Epithelial cell of esophagus (primary cell): Measurements from ENCODE around the gene TRIM33.

Experiments
- DNase-seq: peaks from one replicate; pipeline ENCODE4 v3.0.0; 2010; ENCODE audit warnings: low read depth
- H3K4me3 ChIP-seq: 2 replicates; pipeline ENCODE4 v1.5.1; 2011; ENCODE audit warnings: mild to moderate bottlenecking, low read length, control low read depth
- TF ChIP-seq, protein P1 (sequence below): IDR thresholded peaks from 2 replicates; pipeline ENCODE4 v1.5.1; 2011; ENCODE audit warnings: low read depth, mild to moderate bottlenecking, low read length, control low read depth, inconsistent platforms; ENCODE audit not compliant: insufficient read depth; ENCODE audit errors: missing control alignments

The TRIM33 gene

DNA sequence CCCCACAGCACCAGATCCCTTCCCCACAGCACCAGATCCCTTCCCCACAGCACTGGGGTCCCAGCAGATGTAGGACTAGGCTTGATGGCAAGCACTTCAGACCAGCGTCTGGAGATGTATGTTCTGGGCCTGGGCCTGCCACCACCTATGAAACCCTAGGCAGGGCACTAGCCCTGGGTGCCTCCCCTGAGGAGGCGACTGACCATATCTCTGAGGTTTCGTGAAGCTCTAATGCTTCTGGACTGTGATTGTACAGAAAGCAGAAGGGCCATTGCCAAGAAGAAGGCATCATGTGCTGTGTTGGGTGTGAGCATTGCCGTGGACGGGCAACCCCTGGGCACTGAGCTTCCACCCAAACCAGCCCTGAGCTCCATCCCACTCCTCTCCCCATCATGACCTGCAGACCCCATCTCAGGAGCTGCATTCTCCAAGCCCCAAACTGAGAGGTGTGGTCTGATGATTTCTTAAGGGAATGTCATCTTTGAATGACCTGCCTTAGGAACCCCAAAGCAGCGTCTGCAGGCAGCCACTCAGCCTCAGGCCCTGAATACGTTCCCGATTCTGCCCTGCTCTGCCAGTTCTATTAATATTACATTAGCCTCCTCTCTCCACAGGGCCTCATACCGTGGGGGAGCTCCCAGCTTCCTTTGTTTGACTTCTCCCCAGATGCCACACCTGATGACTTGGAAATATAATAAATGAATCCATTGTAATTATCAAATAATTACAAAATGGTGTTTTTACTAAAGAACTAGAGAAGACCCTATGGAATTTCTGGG is 163.4 kb downstream of the TRIM33 start:
- no peak overlapping the region for H3K4me3 ChIP-seq
- TF ChIP-seq, protein P1, sequence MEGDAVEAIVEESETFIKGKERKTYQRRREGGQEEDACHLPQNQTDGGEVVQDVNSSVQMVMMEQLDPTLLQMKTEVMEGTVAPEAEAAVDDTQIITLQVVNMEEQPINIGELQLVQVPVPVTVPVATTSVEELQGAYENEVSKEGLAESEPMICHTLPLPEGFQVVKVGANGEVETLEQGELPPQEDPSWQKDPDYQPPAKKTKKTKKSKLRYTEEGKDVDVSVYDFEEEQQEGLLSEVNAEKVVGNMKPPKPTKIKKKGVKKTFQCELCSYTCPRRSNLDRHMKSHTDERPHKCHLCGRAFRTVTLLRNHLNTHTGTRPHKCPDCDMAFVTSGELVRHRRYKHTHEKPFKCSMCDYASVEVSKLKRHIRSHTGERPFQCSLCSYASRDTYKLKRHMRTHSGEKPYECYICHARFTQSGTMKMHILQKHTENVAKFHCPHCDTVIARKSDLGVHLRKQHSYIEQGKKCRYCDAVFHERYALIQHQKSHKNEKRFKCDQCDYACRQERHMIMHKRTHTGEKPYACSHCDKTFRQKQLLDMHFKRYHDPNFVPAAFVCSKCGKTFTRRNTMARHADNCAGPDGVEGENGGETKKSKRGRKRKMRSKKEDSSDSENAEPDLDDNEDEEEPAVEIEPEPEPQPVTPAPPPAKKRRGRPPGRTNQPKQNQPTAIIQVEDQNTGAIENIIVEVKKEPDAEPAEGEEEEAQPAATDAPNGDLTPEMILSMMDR, result no peak
- DNase-seq, result no peak

DNA sequence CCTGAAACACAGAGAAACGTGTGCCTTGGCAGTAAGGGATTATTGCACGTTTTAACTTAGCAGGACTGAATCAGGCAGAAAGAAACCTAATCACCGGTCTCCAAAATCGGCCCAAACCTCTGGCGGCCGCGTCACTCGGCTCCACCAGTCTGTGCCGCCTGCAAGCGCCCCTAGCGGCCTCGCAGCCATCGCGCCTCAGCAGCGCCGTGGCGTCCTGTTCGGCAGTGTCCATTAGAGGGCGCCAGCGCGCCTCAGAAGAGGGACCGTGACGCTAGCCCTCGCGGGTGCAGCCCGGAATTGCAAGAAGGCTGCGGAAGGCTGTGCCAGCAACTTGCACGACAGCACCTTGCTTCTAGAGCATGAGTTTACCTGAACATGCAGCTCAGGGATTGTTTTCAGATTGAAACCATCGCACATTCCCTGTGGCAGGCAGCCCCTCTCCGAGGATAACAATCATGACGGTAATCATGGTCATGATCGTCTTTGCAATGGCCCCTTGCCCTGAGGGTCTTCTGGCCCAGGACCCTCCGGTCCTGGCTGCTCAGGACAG is 164.4 kb downstream of the TRIM33 start:
- H3K4me3 ChIP-seq, result peak overlapping the region; percentile 36
- TF ChIP-seq, protein P1, result peak; percentile 100
- DNase-seq, result peak; percentile 95

DNA sequence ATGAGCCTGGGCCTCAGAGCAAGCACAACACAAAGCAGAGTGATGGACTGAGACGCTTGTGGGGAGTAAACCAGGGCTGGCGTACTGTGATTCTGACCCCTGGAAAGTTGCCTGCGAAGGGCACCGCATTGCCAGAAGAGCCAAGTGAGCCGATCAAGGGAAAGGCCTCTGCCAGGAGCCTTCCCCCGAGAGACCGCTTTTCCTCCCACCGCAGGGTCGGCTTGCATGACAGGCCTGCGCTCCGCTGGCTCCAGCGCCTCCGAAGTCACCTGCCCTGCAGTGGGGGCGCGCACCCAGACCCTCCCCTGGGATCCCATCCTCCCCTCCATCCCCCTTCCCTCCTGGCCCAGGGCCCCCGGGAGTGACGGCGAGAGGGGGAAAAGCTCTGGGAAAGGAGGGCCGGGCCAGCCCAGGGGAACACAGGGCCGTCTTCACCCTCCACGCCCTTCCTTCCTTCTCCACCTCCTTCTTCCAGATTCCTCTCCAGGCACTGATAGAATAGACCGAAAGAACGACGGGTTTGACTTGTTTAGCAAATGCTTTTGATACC is 165.0 kb downstream of the TRIM33 start:
- H3K4me3 ChIP-seq, result peak overlapping the region; percentile 36
- DNase-seq, result no peak
- TF ChIP-seq, protein P1, result no peak

DNA sequence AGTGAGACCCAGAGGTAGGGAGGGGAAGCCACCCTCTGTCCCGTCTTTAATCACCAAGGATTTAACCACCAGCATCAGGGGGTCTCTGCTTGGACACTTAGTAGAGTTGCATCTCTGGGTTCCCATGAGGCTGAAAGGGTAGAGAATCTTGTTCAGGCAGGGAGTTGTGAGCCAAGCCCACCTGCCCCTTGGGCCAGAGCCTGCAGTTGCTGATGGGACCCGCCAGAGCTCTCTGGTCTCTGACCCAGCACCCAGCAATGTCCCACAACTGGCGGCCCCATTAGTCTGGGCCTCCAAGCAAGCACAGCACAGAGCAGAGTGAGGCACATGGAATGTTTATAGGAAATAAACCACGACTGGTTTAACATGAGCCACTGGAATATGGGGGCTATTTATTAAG is 166.3 kb downstream of the TRIM33 start:
- TF ChIP-seq, protein P1, result no peak
- H3K4me3 ChIP-seq, result no peak overlapping the region
- no peak for DNase-seq
